GM18858 (cell line): Measurements from ENCODE around the gene PRKCZ.
"Not testable (repeated sequence)": the region's sequence is repeated elsewhere in the genome, so short reads cannot be mapped to it uniquely, and the experiment has no call there.

Experiments
- ATAC-seq: cut with Tn5 transposase; IDR thresholded peaks from one replicate; pipeline ENCODE4 v1.9.1; 2021; ENCODE audit not compliant: unreplicated experiment

The PRKCZ gene

GRCh38 chr1:2084306-2084705 lies 34.1 kb downstream of the PRKCZ start:
- no peak for ATAC-seq

- ATAC-seq = no peak
These were observed 34.9 kb downstream of the PRKCZ start for GRCh38 chr1:2085080-2085479.

GRCh38 chr1:2086446-2087078 lies 36.4 kb downstream of the PRKCZ start:
- no peak for ATAC-seq

- ATAC-seq = no peak
These were observed 37.6 kb downstream of the PRKCZ start for GRCh38 chr1:2087766-2088165.

- no peak for ATAC-seq
These were observed 38.2 kb downstream of the PRKCZ start for GRCh38 chr1:2088458-2088857.

GRCh38 chr1:2089051-2089450 lies 38.8 kb downstream of the PRKCZ start:
- no peak for ATAC-seq

- no peak for ATAC-seq
These were observed 40.1 kb downstream of the PRKCZ start for GRCh38 chr1:2090216-2090890.

GRCh38 chr1:2091611-2092604 lies 41.7 kb downstream of the PRKCZ start:
- ATAC-seq = no peak

- ATAC-seq = no peak
These were observed 42.8 kb downstream of the PRKCZ start for GRCh38 chr1:2093055-2093454.

- ATAC-seq = no peak
These were observed 43.4 kb downstream of the PRKCZ start for GRCh38 chr1:2093636-2094035.

GRCh38 chr1:2094269-2095158 lies 44.3 kb downstream of the PRKCZ start:
- not testable (repeated sequence) for ATAC-seq

GRCh38 chr1:2095394-2095793 lies 45.2 kb downstream of the PRKCZ start:
- no peak for ATAC-seq

- no peak for ATAC-seq
These were observed 45.9 kb downstream of the PRKCZ start for GRCh38 chr1:2095981-2096736.

GRCh38 chr1:2097386-2098300 lies 47.4 kb downstream of the PRKCZ start:
- ATAC-seq = no peak

- no peak for ATAC-seq
These were observed 48.1 kb downstream of the PRKCZ start for GRCh38 chr1:2098301-2098698.

GRCh38 chr1:2098839-2099785 lies 48.9 kb downstream of the PRKCZ start:
- ATAC-seq = no peak

- ATAC-seq = no peak
These were observed 49.9 kb downstream of the PRKCZ start for GRCh38 chr1:2099886-2100779.
